K562 treated with DMSO at 1 percent for 24 hours (cell line): Measurements from ENCODE around the gene PTPN14. TPM values are rescaled to one million over a fixed set of nuclear protein-coding genes. Genes with fewer than 3 reads are reported as not detected.

ENCODE experiments used
- total RNA-seq: library from RNA; unstranded; fragments of 300-600 nt; gene quantifications from 2 replicates; pipeline ENCODE4 v1.2.3, GENCODE V29; 2022; ENCODE audit warnings: low read depth; ENCODE audit not compliant: insufficient read depth

The PTPN14 gene
- total RNA-seq, result 0.08 and 0.12 TPM in 2 replicates

GRCh38 chr1:214551436-214552173, at the start of gene PTPN14:
Gene PTPN14 (minus strand): TSS chr1:214551602. CDS start chr1:214464803, 86,799 bp downstream.

Other genes with a start within 250 kb of the PTPN14 start
- gene CENPF, start 51.6 kb upstream of the PTPN14 start, total RNA-seq, result 32.4 and 40.7 TPM in 2 replicates